Measurements from ENCODE around the gene MTCL1.

The MTCL1 gene

DNA sequence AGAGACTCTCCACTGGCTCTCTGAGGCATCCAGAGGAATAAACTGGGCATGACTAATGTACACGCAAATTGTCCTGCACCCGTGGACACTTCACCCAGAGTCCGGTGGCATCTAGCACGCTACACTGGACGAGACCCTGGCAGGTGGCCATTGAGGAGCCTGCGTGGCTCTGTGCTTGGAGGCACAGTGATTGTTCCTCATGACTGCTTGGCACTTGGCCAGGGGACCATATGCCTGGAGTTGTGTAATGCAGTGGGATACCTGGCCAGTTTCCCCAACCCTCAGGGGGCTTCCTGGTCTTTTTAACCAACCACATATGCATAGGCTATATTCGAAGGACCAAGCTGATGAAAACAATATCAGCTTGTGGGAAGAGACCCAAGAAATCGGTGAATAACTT is 66.6 kb downstream of the MTCL1 start:
- H3K4me3 ChIP-seq (replicated peaks in 1 of 2; ENCODE audit: low read depth in 2 of 2, low read length in 2 of 2), result no peak overlapping the region
- TF ChIP-seq, protein P1, sequence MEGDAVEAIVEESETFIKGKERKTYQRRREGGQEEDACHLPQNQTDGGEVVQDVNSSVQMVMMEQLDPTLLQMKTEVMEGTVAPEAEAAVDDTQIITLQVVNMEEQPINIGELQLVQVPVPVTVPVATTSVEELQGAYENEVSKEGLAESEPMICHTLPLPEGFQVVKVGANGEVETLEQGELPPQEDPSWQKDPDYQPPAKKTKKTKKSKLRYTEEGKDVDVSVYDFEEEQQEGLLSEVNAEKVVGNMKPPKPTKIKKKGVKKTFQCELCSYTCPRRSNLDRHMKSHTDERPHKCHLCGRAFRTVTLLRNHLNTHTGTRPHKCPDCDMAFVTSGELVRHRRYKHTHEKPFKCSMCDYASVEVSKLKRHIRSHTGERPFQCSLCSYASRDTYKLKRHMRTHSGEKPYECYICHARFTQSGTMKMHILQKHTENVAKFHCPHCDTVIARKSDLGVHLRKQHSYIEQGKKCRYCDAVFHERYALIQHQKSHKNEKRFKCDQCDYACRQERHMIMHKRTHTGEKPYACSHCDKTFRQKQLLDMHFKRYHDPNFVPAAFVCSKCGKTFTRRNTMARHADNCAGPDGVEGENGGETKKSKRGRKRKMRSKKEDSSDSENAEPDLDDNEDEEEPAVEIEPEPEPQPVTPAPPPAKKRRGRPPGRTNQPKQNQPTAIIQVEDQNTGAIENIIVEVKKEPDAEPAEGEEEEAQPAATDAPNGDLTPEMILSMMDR (IDR thresholded peaks at IDR 0.05; ENCODE audit: low read depth, low read length), result no peak
- DNase-seq (ENCODE audit: low read depth in 2 of 2), result peak; percentile 52 to 71

DNA sequence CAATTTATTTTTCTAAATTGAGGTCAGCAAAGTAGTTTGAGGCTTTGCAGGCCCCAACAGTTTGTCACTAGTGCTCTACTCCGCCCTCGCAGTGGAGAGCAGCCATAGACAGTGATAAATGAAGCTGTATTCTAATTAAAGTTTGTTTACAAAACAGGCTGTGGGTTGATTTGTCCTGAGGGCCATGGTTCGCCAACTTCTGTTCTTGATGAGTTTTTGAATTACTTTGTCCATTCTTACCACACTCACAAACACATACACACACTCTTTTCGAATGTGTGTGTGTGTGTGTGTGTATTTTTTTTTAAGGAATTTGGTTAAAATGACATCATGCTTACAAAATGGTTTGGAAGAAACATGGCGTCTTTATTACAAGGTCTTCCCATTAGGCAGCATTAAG is 68.6 kb downstream of the MTCL1 start:
- TF ChIP-seq, protein P1 (IDR thresholded peaks at IDR 0.05; ENCODE audit: low read depth, low read length), result no peak
- H3K4me3 ChIP-seq (replicated peaks in 1 of 2; ENCODE audit: low read depth in 2 of 2, low read length in 2 of 2), result no peak overlapping the region
- DNase-seq (ENCODE audit: low read depth in 2 of 2), result no peak

DNA sequence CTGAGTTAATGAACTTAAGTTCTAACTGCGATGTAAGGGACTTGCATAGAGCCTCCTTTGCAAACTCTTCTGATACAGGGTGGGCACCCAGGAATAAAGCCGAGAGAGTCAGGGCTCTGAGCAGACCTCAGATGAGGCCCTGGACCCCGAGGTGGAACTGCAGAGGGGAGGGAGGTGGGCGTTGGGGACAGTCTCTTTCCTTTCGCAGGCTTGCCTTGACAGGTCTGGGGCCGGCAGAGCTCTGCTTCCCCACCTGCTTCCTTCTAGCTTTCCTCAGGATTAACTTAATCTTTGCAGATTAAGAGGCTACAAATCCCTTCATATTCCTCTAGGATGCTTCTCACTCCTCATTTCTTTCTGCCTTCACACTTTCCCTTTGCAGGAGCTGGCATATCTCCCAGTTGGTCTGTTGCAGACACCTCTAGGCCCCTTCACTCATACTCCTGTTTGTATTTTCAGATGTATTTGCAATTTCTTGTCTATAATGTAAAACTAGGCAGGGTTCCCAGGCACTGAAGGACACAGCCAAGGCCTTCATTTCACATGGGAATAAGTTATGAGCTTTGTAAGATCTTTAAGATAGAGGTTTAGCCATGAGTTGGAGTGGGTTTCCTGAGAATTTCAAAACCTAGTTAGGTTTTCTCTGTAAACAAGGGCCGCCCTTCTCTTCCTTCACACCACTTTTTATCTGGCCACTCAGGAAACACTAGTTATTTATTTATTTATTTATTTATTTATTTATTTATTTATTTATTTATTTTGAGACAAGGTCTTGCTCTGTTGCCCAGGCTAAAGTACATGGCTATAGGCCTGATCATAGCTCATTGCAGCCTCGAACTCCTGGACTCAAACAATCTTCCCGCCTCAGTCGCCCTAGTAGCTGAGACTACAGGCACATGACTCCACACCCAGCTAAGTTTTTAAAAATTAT is 70.9 kb downstream of the MTCL1 start:
- peak in 1 of 2 donors; percentile 30 for DNase-seq (ENCODE audit: low read depth in 2 of 2)

DNA sequence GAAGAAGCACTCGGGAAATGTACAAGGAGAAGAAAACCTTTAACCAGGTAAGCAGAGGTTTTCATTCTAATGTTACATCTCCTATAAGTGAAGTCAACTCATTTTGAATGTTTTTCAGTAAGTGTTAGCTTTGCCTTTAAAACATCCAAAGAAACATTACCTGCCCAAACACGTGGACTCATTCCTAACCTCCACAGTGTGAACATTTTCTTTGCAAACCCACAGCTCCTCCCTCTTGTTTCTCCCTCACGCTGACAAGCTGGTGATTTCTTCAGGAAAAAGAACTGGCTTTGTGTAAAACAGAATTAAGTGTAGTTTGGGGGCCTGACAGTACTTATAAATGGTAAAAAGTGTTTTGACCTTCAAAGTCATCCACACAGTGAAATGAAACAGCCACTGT is 72.5 kb downstream of the MTCL1 start:
- TF ChIP-seq, protein P1 (IDR thresholded peaks at IDR 0.05; ENCODE audit: low read depth, low read length), result no peak

More for the DNA sequence above, 70.9 kb downstream of the MTCL1 start:
- H3K4me3 ChIP-seq (replicated peaks in 1 of 2; ENCODE audit: low read depth in 2 of 2, low read length in 2 of 2), result no peak overlapping the region
- TF ChIP-seq, protein P1 (IDR thresholded peaks at IDR 0.05; ENCODE audit: low read depth, low read length), result no peak

DNA sequence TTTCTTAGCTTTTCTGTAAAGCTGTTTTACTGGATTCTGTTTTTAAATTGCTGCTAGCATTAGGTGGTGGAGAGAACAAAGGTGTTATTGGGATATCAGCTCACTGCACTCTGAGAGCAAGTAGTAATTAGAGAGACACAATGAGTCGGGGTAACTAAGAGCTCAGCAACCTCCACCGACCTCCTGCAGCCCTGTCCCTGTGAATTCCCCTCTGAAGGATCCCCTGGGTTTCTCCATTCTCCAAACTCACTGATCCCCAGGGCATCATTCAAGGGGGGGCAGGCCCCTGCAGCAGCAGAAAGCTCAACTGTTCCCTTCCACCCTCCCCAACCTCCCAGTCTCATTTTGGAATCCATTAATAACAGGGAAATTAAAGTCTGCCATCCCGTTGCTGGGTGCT is 73.0 kb downstream of the MTCL1 start:
- TF ChIP-seq, protein P1 (IDR thresholded peaks at IDR 0.05; ENCODE audit: low read depth, low read length), result no peak
- no peak for DNase-seq (ENCODE audit: low read depth in 2 of 2)
- H3K4me3 ChIP-seq (replicated peaks in 1 of 2; ENCODE audit: low read depth in 2 of 2, low read length in 2 of 2), result no peak overlapping the region

More for the DNA sequence above, 72.5 kb downstream of the MTCL1 start:
- H3K4me3 ChIP-seq (replicated peaks in 1 of 2; ENCODE audit: low read depth in 2 of 2, low read length in 2 of 2), result no peak overlapping the region
- no peak for DNase-seq (ENCODE audit: low read depth in 2 of 2)

DNA sequence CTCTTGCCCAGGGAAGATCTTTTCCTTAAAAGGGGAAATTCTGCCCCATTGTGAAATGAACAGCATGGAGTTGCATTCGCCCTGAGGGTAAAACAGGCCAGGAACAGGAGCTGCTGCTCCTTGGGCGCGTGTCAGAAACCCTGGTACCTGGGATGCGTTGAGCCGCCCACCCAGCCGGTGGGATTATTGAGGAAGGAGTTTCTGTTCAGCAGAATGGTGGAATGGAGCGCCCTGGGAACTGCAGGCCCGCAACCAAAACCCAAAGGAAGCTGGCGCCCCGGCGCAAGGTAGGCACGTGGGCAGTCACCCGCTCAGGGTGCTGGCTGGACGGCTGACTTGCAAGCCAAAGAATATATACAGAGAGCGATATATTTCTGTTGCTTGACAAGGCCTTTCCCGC is 73.5 kb downstream of the MTCL1 start:
- TF ChIP-seq, protein P1 (IDR thresholded peaks at IDR 0.05; ENCODE audit: low read depth, low read length), result no peak
- no peak overlapping the region for H3K4me3 ChIP-seq (replicated peaks in 1 of 2; ENCODE audit: low read depth in 2 of 2, low read length in 2 of 2)
- no peak for DNase-seq (ENCODE audit: low read depth in 2 of 2)

Data from cardiac fibroblast (primary cell).